Mammary epithelial cell (primary cell): ENCODE measurements around the gene PHIP.

ENCODE experiments used
- EZH2 ChIP-seq: IDR thresholded peaks from 2 replicates; pipeline ENCODE4 v1.6.1; 2012; ENCODE audit warnings: low read length, inconsistent platforms, borderline replicate concordance
- TF ChIP-seq, protein P1 (sequence below), 2 donors: IDR thresholded peaks in 1 of 2; conservative IDR thresholded peaks in 1 of 2; 2 replicates each; pipeline ENCODE4 v1.5.1; 2011 to 2012; ENCODE audit warnings: inconsistent platforms in 2 of 2, low read length in 2 of 2, mild to moderate bottlenecking in 2 of 2, control low read depth in 1 of 2, low read depth in 1 of 2; ENCODE audit not compliant: insufficient read depth in 1 of 2; ENCODE audit errors: extremely low read depth in 1 of 2

DNA sequence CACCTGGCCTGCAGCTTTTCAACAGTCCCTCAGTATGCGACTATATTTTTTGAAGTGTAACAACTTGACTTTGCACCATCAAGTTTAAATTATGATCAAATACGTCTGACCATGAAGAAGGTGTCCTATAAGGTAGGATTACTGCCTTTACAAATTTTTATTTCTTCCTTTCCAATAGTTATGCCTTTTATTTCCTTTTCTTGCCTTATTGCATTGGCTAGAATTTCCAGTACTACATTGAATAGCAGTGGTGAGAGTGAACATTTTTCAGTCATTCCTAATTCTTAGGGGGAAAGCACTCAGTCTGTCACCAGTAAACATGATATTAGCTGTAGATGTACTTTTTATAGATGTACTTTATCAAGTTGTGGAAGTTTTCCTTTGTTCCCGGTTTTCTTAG, 129.3 kb downstream of the PHIP start:
- TF ChIP-seq, protein P1, sequence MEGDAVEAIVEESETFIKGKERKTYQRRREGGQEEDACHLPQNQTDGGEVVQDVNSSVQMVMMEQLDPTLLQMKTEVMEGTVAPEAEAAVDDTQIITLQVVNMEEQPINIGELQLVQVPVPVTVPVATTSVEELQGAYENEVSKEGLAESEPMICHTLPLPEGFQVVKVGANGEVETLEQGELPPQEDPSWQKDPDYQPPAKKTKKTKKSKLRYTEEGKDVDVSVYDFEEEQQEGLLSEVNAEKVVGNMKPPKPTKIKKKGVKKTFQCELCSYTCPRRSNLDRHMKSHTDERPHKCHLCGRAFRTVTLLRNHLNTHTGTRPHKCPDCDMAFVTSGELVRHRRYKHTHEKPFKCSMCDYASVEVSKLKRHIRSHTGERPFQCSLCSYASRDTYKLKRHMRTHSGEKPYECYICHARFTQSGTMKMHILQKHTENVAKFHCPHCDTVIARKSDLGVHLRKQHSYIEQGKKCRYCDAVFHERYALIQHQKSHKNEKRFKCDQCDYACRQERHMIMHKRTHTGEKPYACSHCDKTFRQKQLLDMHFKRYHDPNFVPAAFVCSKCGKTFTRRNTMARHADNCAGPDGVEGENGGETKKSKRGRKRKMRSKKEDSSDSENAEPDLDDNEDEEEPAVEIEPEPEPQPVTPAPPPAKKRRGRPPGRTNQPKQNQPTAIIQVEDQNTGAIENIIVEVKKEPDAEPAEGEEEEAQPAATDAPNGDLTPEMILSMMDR (conservative IDR thresholded peaks at IDR 0.05 in 1 of 2, IDR thresholded peaks at IDR 0.05 in 1 of 2; ENCODE audit: extremely low read depth in 1 of 2, insufficient read depth in 1 of 2, low read depth in 1 of 2, low read length in 2 of 2), result no peak
- TF ChIP-seq EZH2, result no peak
